GM11168 (cell line): Measurements from ENCODE around the gene TSC2.
"Not testable (repeated sequence)": the region's sequence is repeated elsewhere in the genome, so short reads cannot be mapped to it uniquely, and the experiment has no call there.

ENCODE experiments used
- in situ Hi-C: fragments of 300-500 bp; cut with MboI; formaldehyde crosslinking; loops from one replicate; pipeline ENCODE4 v1.12.0; 2022; ENCODE audit warnings: low sequenced_read_pairs; ENCODE audit not compliant: unreplicated experiment

Gene TSC2

DNA sequence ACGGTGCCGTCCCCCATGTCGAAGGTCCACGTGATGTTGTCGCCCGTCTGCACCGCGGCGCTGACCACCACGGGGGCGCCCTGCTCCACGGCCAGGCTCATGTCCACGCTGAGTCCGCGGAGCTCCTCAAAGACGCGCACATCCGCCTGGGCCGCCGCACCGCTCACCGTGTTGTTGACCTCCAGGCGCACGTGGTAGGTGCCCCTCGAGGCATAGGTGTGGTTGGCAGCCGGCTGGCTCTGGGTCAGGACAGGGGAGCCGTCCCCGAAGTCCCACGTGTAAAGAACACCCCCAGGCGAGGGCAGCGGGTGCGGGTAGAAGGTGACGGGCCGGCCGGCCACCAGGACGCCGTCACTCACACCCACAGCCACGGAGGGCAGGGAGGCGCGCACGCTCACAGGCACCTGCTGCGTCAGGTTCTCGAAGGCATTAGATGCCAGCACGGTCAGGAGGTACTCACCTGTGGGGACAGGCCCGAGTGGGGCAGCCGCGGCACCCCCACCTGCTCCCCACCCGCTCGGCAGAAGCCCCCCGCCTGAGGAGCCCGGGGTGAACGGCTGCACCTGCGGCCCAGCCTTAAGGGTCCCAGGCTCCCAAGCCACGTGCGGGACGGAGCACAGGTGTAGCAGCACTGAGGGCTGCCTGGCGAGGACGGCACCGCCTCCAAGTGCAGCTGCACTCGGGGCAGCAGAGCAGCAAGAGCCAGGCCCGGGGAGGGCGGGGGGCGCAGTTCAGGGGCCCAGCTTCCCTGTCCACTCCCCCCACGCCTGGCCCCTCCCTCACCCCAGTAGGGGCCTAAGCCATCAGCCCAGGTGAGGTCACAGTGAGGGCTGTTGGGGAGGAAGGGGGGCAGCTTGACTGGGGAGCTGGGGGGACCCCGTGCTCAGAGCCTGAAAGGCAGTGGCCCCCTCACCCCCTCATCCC, 63.9 kb downstream of the TSC2 start:
- in situ Hi-C loops: not testable (repeated sequence)

DNA sequence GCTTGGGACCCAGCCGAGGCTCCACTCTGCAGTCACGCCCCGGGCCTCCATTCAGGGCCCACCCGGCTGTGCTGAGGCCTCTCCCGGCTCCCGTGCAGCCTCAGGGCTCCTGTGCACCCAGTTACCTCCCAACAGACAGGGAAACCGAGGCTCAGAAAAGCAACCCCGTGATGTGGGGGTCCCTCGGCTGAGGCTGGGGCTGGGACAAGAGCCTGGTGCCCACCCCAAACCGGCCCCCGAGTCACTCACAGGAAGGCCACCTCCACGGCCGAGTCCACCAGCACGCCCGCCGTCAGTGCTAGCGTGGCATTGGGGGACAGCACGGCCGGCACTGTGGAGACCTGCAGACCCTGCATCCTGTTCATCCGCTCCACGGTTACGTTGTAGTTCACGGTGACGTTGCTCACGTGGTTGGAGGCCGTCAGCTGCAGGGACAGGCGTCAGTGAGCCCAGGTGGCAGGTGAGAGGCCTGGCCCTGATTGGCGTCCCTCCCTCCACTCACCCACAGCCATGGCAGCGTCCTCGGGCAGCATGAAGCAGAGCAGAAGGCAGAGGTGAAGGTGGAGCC, 64.8 kb downstream of the TSC2 start:
- in situ Hi-C loops: not testable (repeated sequence)

- in situ Hi-C loops: not testable (repeated sequence)
Observed at GRCh38 chr16:2114225-2114624, 66.4 kb downstream of the TSC2 start.

- in situ Hi-C loops: not testable (repeated sequence)
Observed at GRCh38 chr16:2114885-2115590, 67.3 kb downstream of the TSC2 start.

- in situ Hi-C loops: no loop called here
Observed at GRCh38 chr16:2115591-2115973, 67.8 kb downstream of the TSC2 start.

DNA sequence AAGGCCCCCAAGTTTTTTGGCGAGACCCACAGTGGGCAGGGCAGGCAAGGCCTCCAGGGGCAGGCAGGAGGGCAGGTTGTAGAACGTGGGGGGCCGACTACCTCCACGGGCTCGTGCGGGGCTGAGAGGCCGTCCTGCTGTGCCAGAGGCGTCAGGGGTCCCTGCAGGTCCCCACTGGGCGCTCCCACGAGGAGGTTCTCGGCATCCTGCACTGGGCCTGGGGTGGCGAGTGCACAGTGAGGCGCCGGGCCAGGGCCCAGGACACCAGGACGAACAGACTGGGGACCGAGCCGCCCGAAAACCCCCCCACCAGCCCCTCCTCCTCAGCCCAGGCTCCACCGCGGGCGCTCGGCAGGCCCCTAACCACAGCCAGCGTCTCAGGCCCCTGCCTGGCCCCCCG, 68.6 kb downstream of the TSC2 start:
- in situ Hi-C loops: not testable (repeated sequence)

DNA sequence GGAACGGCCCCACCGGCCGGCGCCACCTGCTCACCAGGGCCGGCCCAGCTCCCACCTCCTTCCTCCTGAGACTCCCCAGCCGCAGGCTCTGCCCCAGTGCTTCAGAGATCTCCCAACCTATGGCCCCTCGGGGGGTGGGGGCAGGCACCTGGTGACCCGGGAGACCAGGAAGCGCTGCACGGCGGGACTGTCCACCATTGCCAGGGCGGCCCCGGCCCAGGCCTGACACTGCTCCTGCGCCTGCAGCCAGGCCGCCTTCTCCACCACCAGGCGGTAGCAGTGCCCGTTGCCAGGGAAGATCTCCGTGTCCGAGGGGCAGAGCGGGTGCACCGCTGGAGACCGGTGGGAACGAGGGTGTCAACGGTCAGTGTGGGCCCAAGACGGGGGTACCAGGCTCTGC, 69.6 kb downstream of the TSC2 start:
- in situ Hi-C loops: not testable (repeated sequence)

- in situ Hi-C loops: not testable (repeated sequence)
Observed at GRCh38 chr16:2117960-2118722, 70.4 kb downstream of the TSC2 start.

DNA sequence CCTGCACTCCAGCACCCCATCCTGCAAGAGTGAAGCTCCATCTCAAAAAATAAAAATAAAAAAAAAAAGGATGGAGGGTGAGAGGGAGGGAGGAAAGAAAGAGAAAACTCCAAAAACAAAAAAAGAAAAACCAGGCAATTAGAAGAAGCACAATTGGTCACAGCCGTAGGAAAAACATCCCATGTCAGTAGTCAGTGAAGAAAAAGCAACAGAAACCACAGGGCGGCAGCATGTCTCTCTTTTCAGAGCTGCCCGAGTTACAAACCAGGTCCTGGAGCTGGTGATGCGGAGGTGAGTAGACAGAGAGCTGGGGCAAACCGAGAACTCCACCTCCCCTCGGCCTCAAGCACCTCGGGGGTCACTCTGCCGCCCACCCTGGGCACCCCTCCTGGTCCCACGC, 73.5 kb downstream of the TSC2 start:
- in situ Hi-C loops: not testable (repeated sequence)

DNA sequence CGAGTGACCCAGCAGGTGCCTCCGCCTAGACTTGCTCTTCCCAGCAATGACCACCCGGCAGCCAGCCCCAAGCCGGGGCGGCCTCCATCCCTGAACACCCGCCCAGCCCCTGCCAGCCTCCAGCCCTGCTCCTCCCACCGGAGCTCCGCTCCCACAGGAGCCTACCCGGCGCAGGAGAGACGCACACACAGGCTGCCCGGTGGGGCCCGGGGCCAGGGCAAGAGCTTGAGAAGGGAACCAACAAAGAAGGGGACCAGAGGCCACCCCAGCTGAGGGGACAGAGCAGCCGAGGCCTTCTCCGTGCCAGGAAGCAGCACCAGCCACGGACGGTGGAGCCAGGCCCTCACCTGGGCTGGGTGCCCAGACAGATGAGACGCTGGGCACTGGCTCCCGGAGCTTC, 74.1 kb downstream of the TSC2 start:
- in situ Hi-C loops: no loop called here

- in situ Hi-C loops: no loop called here
Observed at GRCh38 chr16:2122429-2122828, 74.6 kb downstream of the TSC2 start.

GRCh38 chr16:2122934-2123683, 75.3 kb downstream of the TSC2 start:
- in situ Hi-C loops: not testable (repeated sequence)

DNA sequence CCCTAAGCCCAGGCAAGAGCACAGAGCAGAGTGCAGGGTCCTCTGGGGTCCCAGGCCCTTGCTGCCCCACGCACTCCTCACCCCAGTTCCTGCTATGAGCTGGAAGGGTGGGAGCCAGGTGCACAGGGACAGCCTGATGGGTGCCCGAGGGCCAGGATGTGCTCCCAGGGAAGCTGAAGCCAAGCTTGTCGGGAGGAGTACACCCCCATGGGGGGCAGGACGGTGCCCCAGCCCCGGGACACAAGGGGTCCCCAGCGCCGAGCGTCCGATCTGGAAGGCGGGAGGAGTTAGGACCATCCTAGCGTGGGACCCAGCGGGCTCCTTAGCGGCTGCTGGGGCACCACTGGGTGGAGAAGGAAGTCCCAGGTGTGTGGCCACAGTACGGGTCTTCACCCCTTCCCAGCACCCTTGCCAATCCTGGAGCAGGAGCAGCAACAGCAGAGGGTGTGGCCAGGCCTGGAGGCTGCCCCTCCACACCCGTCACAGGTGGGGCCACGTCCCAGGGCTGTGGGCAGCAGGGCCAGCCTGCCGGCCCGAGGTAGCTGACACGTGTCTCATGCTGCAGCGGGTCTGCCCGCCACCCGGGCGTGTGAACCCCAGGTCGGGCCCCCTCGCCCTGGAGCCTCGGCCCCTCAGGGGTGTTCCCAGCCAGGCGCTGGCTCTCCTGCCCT, 76.1 kb downstream of the TSC2 start:
- in situ Hi-C loops: not testable (repeated sequence)

DNA sequence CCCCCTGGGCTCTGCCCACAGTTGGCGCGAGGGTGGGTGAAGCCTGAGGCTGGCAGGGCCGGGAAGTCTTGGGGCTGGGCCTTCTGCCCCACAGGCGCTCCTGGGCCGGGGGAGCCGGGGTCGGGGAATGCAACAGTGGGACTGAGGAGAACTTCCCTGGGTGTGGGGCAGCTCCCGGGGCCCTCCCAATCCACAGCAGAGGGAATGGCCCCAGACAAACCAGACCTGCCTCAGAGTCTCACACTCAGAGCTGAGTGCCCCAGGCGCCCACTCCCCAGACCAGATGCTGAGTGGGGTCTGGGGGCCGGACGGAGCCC, 76.5 kb downstream of the TSC2 start:
- in situ Hi-C loops: not testable (repeated sequence)

- in situ Hi-C loops: not testable (repeated sequence)
Observed at GRCh38 chr16:2124694-2125444, 77.1 kb downstream of the TSC2 start.

DNA sequence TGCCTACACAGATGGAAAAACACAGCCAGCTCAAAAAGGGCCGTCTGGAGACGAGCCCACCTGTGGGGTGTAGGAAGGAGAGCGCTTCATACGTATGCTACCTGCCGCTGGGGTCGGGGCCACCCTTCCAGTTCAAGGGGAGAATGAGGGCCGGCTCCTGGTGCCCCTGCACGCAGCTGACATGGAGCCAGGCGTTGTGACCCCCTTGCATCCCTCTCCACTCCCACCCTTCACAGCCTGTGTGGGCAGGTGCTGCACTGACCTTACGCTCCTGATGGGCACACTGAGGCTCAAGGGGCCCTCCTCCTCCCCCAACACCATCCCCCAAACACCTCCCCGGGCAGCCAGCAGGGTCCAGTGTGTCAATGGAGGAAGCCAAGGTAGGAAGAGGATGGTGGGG, 77.8 kb downstream of the TSC2 start:
- in situ Hi-C loops: not testable (repeated sequence)

DNA sequence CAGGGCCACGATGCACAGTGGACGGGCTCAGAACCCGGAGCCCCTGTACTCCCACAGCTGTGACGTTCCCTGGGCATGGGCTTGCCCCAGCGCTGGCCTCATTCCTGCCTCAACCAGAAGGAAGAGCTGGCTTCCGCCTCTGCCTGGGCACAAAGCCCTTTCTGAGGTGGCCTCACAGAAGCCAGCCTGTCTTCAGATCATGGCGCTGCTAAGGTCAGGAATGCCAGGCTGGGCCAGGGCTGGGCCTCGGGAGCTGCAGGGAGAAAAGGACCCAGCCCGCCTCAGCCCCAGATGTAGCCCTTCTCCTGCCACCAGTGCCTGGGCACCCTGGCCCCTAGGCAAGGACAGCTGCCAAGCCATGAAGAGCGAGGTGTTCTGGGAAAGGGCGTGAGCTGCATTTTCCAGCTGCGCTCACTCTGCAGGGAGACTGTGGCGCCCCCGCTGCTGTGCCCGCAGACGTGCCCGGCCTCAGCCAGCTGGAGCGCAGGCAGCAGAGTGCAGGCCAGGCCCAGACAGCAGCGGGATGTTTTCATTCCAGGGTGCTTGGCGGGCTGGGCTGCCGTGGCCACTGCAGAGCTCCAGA, 78.5 kb downstream of the TSC2 start:
- in situ Hi-C loops: not testable (repeated sequence)

- in situ Hi-C loops: not testable (repeated sequence)
Observed at GRCh38 chr16:2126928-2127556, 79.3 kb downstream of the TSC2 start.
